Heart right ventricle (tissue), 16 donors: Measurements from ENCODE around the gene RTL10. TPM values are rescaled to one million over a fixed set of nuclear protein-coding genes. Genes with fewer than 3 reads are reported as not detected.
A peak's percentile ranks its signal among the peaks of the same experiment; 100 is the strongest.

Source experiments
- ATAC-seq, 8 donors: fragments of 200-7000 bp; cut with Tn5 transposase; one replicate each; pipeline ENCODE4 v1.9.1; 2020; ENCODE audit warnings: mild to moderate bottlenecking in 8 of 8, moderate library complexity in 8 of 8, moderate number of reproducible peaks in 1 of 8
- DNase-seq, 2 donors: peaks; one replicate each; pipeline ENCODE4 v3.0.0-alpha.2; 2020
- H3K27ac ChIP-seq, 10 donors: fragments of 200-600 bp; sonication (generic) in 2 of 10; one replicate each; pipeline versions ENCODE4 v1.5.0 to v1.8.0; 2020 to 2022; ENCODE audit warnings: mild to moderate bottlenecking in 3 of 10
- H3K27me3 ChIP-seq, 7 donors: fragments of 200-600 bp; one replicate each; pipeline ENCODE4 v1.8.0; 2021 to 2022; ENCODE audit warnings: mild to moderate bottlenecking in 2 of 7
- H3K36me3 ChIP-seq, 9 donors: fragments of 200-600 bp; sonication (generic) in 1 of 9; one replicate each; pipeline versions ENCODE4 v1.5.0 to v1.8.0; 2020 to 2022; ENCODE audit warnings: mild to moderate bottlenecking in 2 of 9
- H3K4me1 ChIP-seq, 9 donors: fragments of 200-600 bp; sonication (generic) in 1 of 9; one replicate each; pipeline versions ENCODE4 v1.5.0 to v1.8.0; 2020 to 2022; ENCODE audit warnings: mild to moderate bottlenecking in 4 of 9
- H3K4me3 ChIP-seq, 10 donors: fragments of 200-600 bp; sonication (generic) in 2 of 10; one replicate each; pipeline versions ENCODE4 v1.5.0 to v1.8.0; 2020 to 2022; ENCODE audit warnings: mild to moderate bottlenecking in 7 of 10, moderate library complexity in 2 of 10
- H3K9me3 ChIP-seq, 11 donors: fragments of 200-600 bp in 10 of 11; sonication (generic) in 2 of 11; one replicate each; pipeline versions ENCODE4 v1.5.0 to v1.8.0; 2013 to 2022; ENCODE audit warnings: mild to moderate bottlenecking in 2 of 11, control low read depth in 1 of 11, moderate library complexity in 1 of 11
- CTCF ChIP-seq, 9 donors: fragments of 200-600 bp; sonication (generic) in 2 of 9; IDR thresholded peaks; one replicate each; pipeline versions ENCODE4 v1.5.0 to v1.8.0; 2021 to 2022; ENCODE audit warnings: antibody characterized with exemption in 9 of 9, mild to moderate bottlenecking in 5 of 9, moderate library complexity in 1 of 9
- WGBS, 2 donors: extraction: QIAGEN DNeasy Blood & Tissue Kit; methylation state at CpG; one replicate each; pipeline ENCODE4 v1.1.7; 2013; ENCODE audit warnings: inconsistent platforms in 1 of 2; 5-methylcytosine and 5-hydroxymethylcytosine counted together
- intact Hi-C, 10 donors: fragments of 100-400 bp; cut with DNase I; formaldehyde crosslinking; loops; one replicate each; pipeline versions ENCODE4 v1.11.1 to v1.14.2; 2022
- polyA plus RNA-seq, 2 donors: library from polyadenylated mRNA; stranded (reverse); fragments of 200-250 nt; gene quantifications; one replicate each; pipeline ENCODE4 v1.2.3, GENCODE V29; 2013
- total RNA-seq, 10 donors: library from RNA; stranded (reverse); fragmentation: NEBNext Ultra II Directional in 3 of 10; extraction: Animal tissue kit (Norgen Biotek cat#: 25700) in 3 of 10; gene quantifications; one replicate each; pipeline versions ENCODE4 v1.2.1 to v1.2.4, GENCODE V29; 2021 to 2023
- donor health status: Arrhythmogenic right ventricular cardiomyopathy.
- donor health status: ischemic (EF 13 %, LVEDD 7.1; RV severe dilation, severe dysfunction).
- donor health status: healthy with polysubstance abuse.
- donor health status: DM: no; HTN: yes; CAD: no.
- donor health status: DM: no; HTN: no; CAD: no.
- donor health status: ischemic (EF 25% LVEDD 6.9; RV normal size, moderate dysfunction).
- donor health status: ischemic (EF 25% LVEDD 5.7; RV mildly dilated, moderate dysfunction).
- donor health status: healthy.
- donor health status: DM: yes; HTN: yes; CAD: no.
- donor health status: Ischemic cardiomyopathy.
- donor health status: ischemic (EF 35%, LVEDD 5.7; RV mildly dilated, moderate dysfunction).
- donor health status: nonischemic (EF 11% LVEDD 7.7; RV severe dilation, severe dysfunction).
- donor health status: DM: yes; HTN: yes; CAD: no.
- donor health status: PGD.
- donor health status: ischemic (EF 29% LVEDD 5.4; RV normal size, mild dysfunction).
- donor health status: nonischemic (EF 23%, LVEDD 6.1; RV moderate dilation, normal function).

Gene RTL10
- total and polyA plus RNA-seq, 12 donors, result 4.0 to 12.0 (median 7.1) TPM

- Histone ChIP-seq H3K36me3 (peaks cover 0 to 36% (median 10%) of the 10 kb centered on the region in 9 donors), H3K9me3 (peaks cover 0 to 6% (median 0%) of the 10 kb centered on the region in 11 donors), H3K4me3 (no peak overlapping the region), H3K27me3 (no peaks in the 10 kb centered on the region), H3K4me1 (peaks cover 12 to 31% (median 23%) of the 10 kb centered on the region in 9 donors), H3K27ac (no peak overlapping the region)
- WGBS, 2 donors, result 81 to 91% methylated on average over 7 of the region's 7 CpGs
- TF ChIP-seq CTCF (IDR thresholded peaks at IDR 0.05), result no peak
- ATAC-seq (no peak), DNase-seq (no peak)
- intact Hi-C loops, result loop anchor here in 3 of 10 donors (10.0 kb wide), 3 partner anchors 46 to 94 kb away; no protein-coding TSS in a partner anchor
These were observed 6.1 kb downstream of the RTL10 start for GRCh38 chr22:19848298-19849224.

- Histone ChIP-seq H3K9me3 (peaks cover 0 to 6% (median 0%) of the 10 kb centered on the region in 11 donors), H3K36me3 (peaks cover 0 to 32% (median 10%) of the 10 kb centered on the region in 9 donors), H3K27me3 (no peaks in the 10 kb centered on the region), H3K27ac (no peak overlapping the region), H3K4me1 (peaks cover under 1 to 31% (median 23%) of the 10 kb centered on the region in 9 donors), H3K4me3 (no peak overlapping the region)
- no peak for ATAC-seq
- intact Hi-C loops, result loop anchor here in 3 of 10 donors (10.0 kb wide), 3 partner anchors 48 to 92 kb away; no protein-coding TSS in a partner anchor
- no peak for TF ChIP-seq CTCF (IDR thresholded peaks at IDR 0.05)
- no peak for DNase-seq
- 97 to 98% methylated on average over 2 of the region's 2 CpGs for WGBS, 2 donors
These were observed 7.4 kb downstream of the RTL10 start for GRCh38 chr22:19847345-19847632.

GRCh38 chr22:19846620-19847344, 7.9 kb downstream of the RTL10 start:
- peaks cover 0 to 32% (median 23%) of the 10 kb centered on the region in 9 donors for H3K4me1 ChIP-seq
- no peaks in the 10 kb centered on the region for H3K27me3 ChIP-seq
- peaks cover 0 to 27% (median 8%) of the 10 kb centered on the region in 9 donors for H3K36me3 ChIP-seq
- peaks cover 0 to 6% (median 0%) of the 10 kb centered on the region in 11 donors for H3K9me3 ChIP-seq
- ATAC-seq (no peak), DNase-seq (no peak)
- no peak overlapping the region for H3K4me3 ChIP-seq
- no peak for TF ChIP-seq CTCF (IDR thresholded peaks at IDR 0.05)
- 92% methylated on average over 9 of the region's 9 CpGs for WGBS, 2 donors
- no peak overlapping the region for H3K27ac ChIP-seq
- intact Hi-C loops, result loop anchor here in 3 of 10 donors (10.0 kb wide), 3 partner anchors 48 to 92 kb away; no protein-coding TSS in a partner anchor

GRCh38 chr22:19845054-19845722, 9.5 kb downstream of the RTL10 start:
- Histone ChIP-seq H3K4me1 (peaks cover 0 to 32% (median 23%) of the 10 kb centered on the region in 9 donors), H3K9me3 (peaks cover 0 to 6% (median 0%) of the 10 kb centered on the region in 11 donors), H3K4me3 (no peak overlapping the region), H3K36me3 (peaks cover 0 to 11% (median 0%) of the 10 kb centered on the region in 9 donors), H3K27ac (peak overlapping the region in 5 of 10 donors; percentile 13 to 76 (median 41)), H3K27me3 (no peaks in the 10 kb centered on the region)
- TF ChIP-seq CTCF (IDR thresholded peaks at IDR 0.05), result no peak
- DNase-seq (no peak), ATAC-seq (peak in 1 of 8 donors; percentile 12)
- WGBS, 2 donors, result 83 to 84% methylated on average over 8 of the region's 8 CpGs
- intact Hi-C loops, result loop anchor here in 3 of 10 donors (10.0 kb wide), 3 partner anchors 50 to 90 kb away; no protein-coding TSS in a partner anchor
